ENCODE data around the gene IL5. TPM values are rescaled to one million over a fixed set of nuclear protein-coding genes. Genes with fewer than 3 reads are reported as not detected.

The IL5 gene
- total and polyA plus RNA-seq, 2 of the 13 experiments (the other 11 are each of a cell fraction or from before 2014, with no cell fraction given) = not detected

- TF ChIP-seq ZFX (CRISPR knock-in tag; IDR thresholded peaks at IDR 0.05; ENCODE audit: low read depth) (peak; percentile 61; the same call in 1 of the 2 replicates), ZNF33A (CRISPR knock-in tag; IDR thresholded peaks at IDR 0.05; ENCODE audit: borderline replicate concordance) (no peak), ELF3 (CRISPR knock-in tag; IDR thresholded peaks at IDR 0.05) (peak; percentile 73; the same call in 1 of the 2 replicates), ISL2 (CRISPR knock-in tag; IDR thresholded peaks at IDR 0.05) (no peak), ZNF414 (CRISPR knock-in tag; IDR thresholded peaks at IDR 0.05) (peak; percentile 57; the same call in 1 of the 2 replicates), ZUFSP (CRISPR knock-in tag; IDR thresholded peaks at IDR 0.05; ENCODE audit: borderline replicate concordance) (no peak), ZMYM2 (CRISPR knock-in tag; IDR thresholded peaks at IDR 0.05) (no peak), ZFP36 (IDR thresholded peaks at IDR 0.05; ENCODE audit: borderline replicate concordance, low read depth, low read length, partially characterized antibody) (peak; percentile 92), ZNF546 (CRISPR knock-in tag; conservative IDR thresholded peaks at IDR 0.05) (no peak), ZFAT (CRISPR knock-in tag; conservative IDR thresholded peaks at IDR 0.05) (no peak), IKZF5 (CRISPR knock-in tag; IDR thresholded peaks at IDR 0.05) (0 out of 2 replicates have a peak, but pooled peaks have one; percentile 6), ZBTB7B (CRISPR knock-in tag; IDR thresholded peaks at IDR 0.05) (no peak), MAZ (IDR thresholded peaks at IDR 0.05; ENCODE audit: borderline replicate concordance, low read depth, low read length) (peak; percentile 77; the same call in 1 of the 2 replicates), MAZ (CRISPR knock-in tag; IDR thresholded peaks at IDR 0.05; ENCODE audit: low read depth) (no peak), RXRA (CRISPR knock-in tag; IDR thresholded peaks at IDR 0.05) (peak; percentile 57; the same call in 1 of the 2 replicates), ZBTB39 (CRISPR knock-in tag; IDR thresholded peaks at IDR 0.05) (0 out of 2 replicates have a peak, but pooled peaks have one; percentile 61), TEAD3 (CRISPR knock-in tag; optimal IDR thresholded peaks at IDR 0.05; ENCODE audit: borderline replicate concordance) (peak; percentile 56), ZNF552 (CRISPR knock-in tag; IDR thresholded peaks at IDR 0.05; ENCODE audit: borderline replicate concordance) (no peak), YEATS4 (CRISPR knock-in tag; IDR thresholded peaks at IDR 0.05; ENCODE audit: borderline replicate concordance) (no peak), ZNF3 (CRISPR knock-in tag; IDR thresholded peaks at IDR 0.05) (peak; percentile 44; the same call in 1 of the 2 replicates), SP5 (CRISPR knock-in tag; IDR thresholded peaks at IDR 0.05; ENCODE audit: borderline replicate concordance, low read depth) (peak; percentile 81), RNF2 (conservative IDR thresholded peaks at IDR 0.05; ENCODE audit: low read depth) (0 out of 2 replicates have a peak, but pooled peaks have one; percentile 23), ZMYM3 (CRISPR knock-in tag; IDR thresholded peaks at IDR 0.05) (peak; percentile 96), TBX2 (CRISPR knock-in tag; IDR thresholded peaks at IDR 0.05; ENCODE audit: borderline replicate concordance) (no peak), HBP1 (CRISPR knock-in tag; IDR thresholded peaks at IDR 0.05; ENCODE audit: low read depth) (0 out of 2 replicates have a peak, but pooled peaks have one; percentile 2)
Observed at GRCh38 chr5:132496191-132496630, 47.1 kb downstream of the IL5 start (continued).

Data from HepG2 (cell line).